OCI-LY1 (cell line): Measurements from ENCODE around the gene FAM110A.

Experiments used
- H2AFZ ChIP-seq: fragments of 200-600 bp; sonication (generic), shearing (Covaris generic); 2 replicates; pipeline ENCODE4 v1.6.0; 2014; ENCODE audit warnings: antibody characterized with exemption, mild to moderate bottlenecking, low read length
- H3F3A ChIP-seq: fragments of 200-600 bp; sonication (generic), shearing (Covaris generic); 2 replicates; pipeline ENCODE4 v1.6.0; 2014; ENCODE audit warnings: mild to moderate bottlenecking, antibody characterized with exemption, low read length, moderate library complexity; ENCODE audit not compliant: insufficient read depth
- H3K27ac ChIP-seq: fragments of 200-600 bp; sonication (generic); 2 replicates; pipeline ENCODE4 v1.5.1; 2014; ENCODE audit warnings: low read length, mixed run types, mild to moderate bottlenecking, low read depth; ENCODE audit not compliant: poor library complexity, severe bottlenecking
- H3K27me3 ChIP-seq: fragments of 200-600 bp; sonication (generic); 2 replicates; pipeline ENCODE4 v1.6.0; 2014; ENCODE audit warnings: antibody characterized with exemption, mild to moderate bottlenecking, low read length, moderate library complexity; ENCODE audit not compliant: insufficient read depth
- H3K36me3 ChIP-seq: fragments of 200-600 bp; sonication (generic); 2 replicates; pipeline ENCODE4 v1.6.1; 2014; ENCODE audit warnings: mild to moderate bottlenecking, antibody characterized with exemption, low read length, moderate library complexity, mixed read lengths; ENCODE audit not compliant: insufficient read depth
- H3K4me1 ChIP-seq: fragments of 200-600 bp; sonication (generic); 2 replicates; pipeline ENCODE4 v1.5.1; 2014; ENCODE audit warnings: mild to moderate bottlenecking, low read length, moderate library complexity; ENCODE audit not compliant: insufficient read depth, severe bottlenecking
- H3K4me2 ChIP-seq: fragments of 200-600 bp; sonication (generic), shearing (Covaris generic); 2 replicates; pipeline ENCODE4 v1.6.1; 2014; ENCODE audit warnings: low read length
- H3K4me3 ChIP-seq: fragments of 200-600 bp; sonication (generic); 2 replicates; pipeline ENCODE4 v1.5.1; 2014; ENCODE audit warnings: low read length, low read depth, mild to moderate bottlenecking, mixed read lengths; ENCODE audit not compliant: poor library complexity, severe bottlenecking
- H3K79me2 ChIP-seq: fragments of 200-600 bp; shearing (Covaris generic); 2 replicates; pipeline ENCODE4 v1.6.1; 2016; ENCODE audit warnings: mixed run types, low read length, mixed read lengths; ENCODE audit not compliant: insufficient read depth
- H3K9ac ChIP-seq: fragments of 200-600 bp; sonication (generic), shearing (Covaris generic); 2 replicates; pipeline ENCODE4 v1.6.1; 2014; ENCODE audit warnings: mild to moderate bottlenecking, low read length, mixed read lengths
- H3K9me2 ChIP-seq: fragments of 200-600 bp; sonication (generic), shearing (Covaris generic); 2 replicates; pipeline ENCODE4 v1.6.1; 2014; ENCODE audit warnings: low read depth, mild to moderate bottlenecking, low read length, mixed read lengths
- H3K9me3 ChIP-seq: fragments of 200-600 bp; shearing (Covaris generic); 2 replicates; pipeline ENCODE4 v1.6.1; 2014; ENCODE audit warnings: low read length, mixed read lengths
- H4K20me1 ChIP-seq: fragments of 200-600 bp; sonication (generic), shearing (Covaris generic); 2 replicates; pipeline ENCODE4 v1.6.0; 2016; ENCODE audit warnings: mild to moderate bottlenecking, low read length; ENCODE audit not compliant: insufficient read depth
- CTCF ChIP-seq: fragments of 200-600 bp; sonication (generic), shearing (Covaris generic); IDR thresholded peaks from 2 replicates; pipeline ENCODE4 v1.5.1; 2017; ENCODE audit warnings: mild to moderate bottlenecking, antibody characterized with exemption, low read length, moderate library complexity, mixed read lengths
- EZH2 ChIP-seq: fragments of 200-600 bp; sonication (generic), shearing (Covaris generic); IDR thresholded peaks from 2 replicates; pipeline ENCODE4 v1.8.0; 2017; ENCODE audit warnings: borderline replicate concordance, mixed run types, mild to moderate bottlenecking, antibody characterized with exemption, low read length, moderate library complexity, mixed read lengths

Gene FAM110A

GRCh38 chr20:858011-858410, 24.5 kb downstream of the FAM110A start:
- H3K27ac ChIP-seq, result no peak overlapping the region
- no peaks in the 10 kb centered on the region for H4K20me1 ChIP-seq
- TF ChIP-seq EZH2 (no peak), CTCF (no peak)

GRCh38 chr20:859751-860231, 26.3 kb downstream of the FAM110A start:
- Histone ChIP-seq H4K20me1 (no peaks in the 10 kb centered on the region), H2AFZ (no peak overlapping the region), H3K9ac (no peak overlapping the region), H3K27ac (no peak overlapping the region), H3K36me3 (no peaks in the 10 kb centered on the region), H3K4me1 (no peaks in the 10 kb centered on the region), H3K4me3 (no peak overlapping the region), H3K9me2 (no peaks in the 10 kb centered on the region), H3K27me3 (no peaks in the 10 kb centered on the region), H3F3A (no peaks in the 10 kb centered on the region), H3K79me2 (no peaks in the 10 kb centered on the region), H3K9me3 (no peaks in the 10 kb centered on the region), H3K4me2 (no peak overlapping the region)
- no peak for TF ChIP-seq EZH2
- no peak for TF ChIP-seq CTCF

More at GRCh38 chr20:858011-858410, 24.5 kb downstream of the FAM110A start:
- no peaks in the 10 kb centered on the region for H3K79me2 ChIP-seq
- no peaks in the 10 kb centered on the region for H3K9me2 ChIP-seq
- H3F3A ChIP-seq, result no peaks in the 10 kb centered on the region
- no peak overlapping the region for H3K9ac ChIP-seq
- H3K9me3 ChIP-seq, result no peaks in the 10 kb centered on the region
- no peaks in the 10 kb centered on the region for H3K36me3 ChIP-seq
- H3K4me2 ChIP-seq, result no peak overlapping the region
- no peaks in the 10 kb centered on the region for H3K27me3 ChIP-seq
- no peaks in the 10 kb centered on the region for H3K4me1 ChIP-seq
- H3K4me3 ChIP-seq, result no peak overlapping the region
- H2AFZ ChIP-seq, result no peak overlapping the region

GRCh38 chr20:860891-861290, 27.4 kb downstream of the FAM110A start:
- Histone ChIP-seq H3K9ac (no peak overlapping the region), H3K4me3 (no peak overlapping the region), H3K9me3 (no peaks in the 10 kb centered on the region), H3K36me3 (no peaks in the 10 kb centered on the region), H2AFZ (no peak overlapping the region), H3K27me3 (no peaks in the 10 kb centered on the region), H3K4me1 (no peaks in the 10 kb centered on the region), H4K20me1 (no peaks in the 10 kb centered on the region), H3K27ac (no peak overlapping the region), H3K4me2 (no peak overlapping the region), H3K9me2 (no peaks in the 10 kb centered on the region), H3K79me2 (no peaks in the 10 kb centered on the region), H3F3A (no peaks in the 10 kb centered on the region)
- TF ChIP-seq EZH2 (no peak), CTCF (no peak)
